Esophagus (tissue), 2 donors: ENCODE measurements around the gene LRRC15. TPM values are rescaled to one million over a fixed set of nuclear protein-coding genes. Genes with fewer than 3 reads are reported as not detected.

Experiments
- H3K27ac ChIP-seq, 2 donors: one replicate each; pipeline ENCODE4 v1.5.1; 2013; ENCODE audit warnings: low read depth in 2 of 2, mild to moderate bottlenecking in 2 of 2, inconsistent platforms in 1 of 2, low read length in 1 of 2, moderate library complexity in 1 of 2
- H3K27me3 ChIP-seq, 2 donors: one replicate each; pipeline ENCODE4 v1.6.1; 2013; ENCODE audit warnings: low read length in 2 of 2, control low read depth in 1 of 2, mild to moderate bottlenecking in 1 of 2; ENCODE audit not compliant: insufficient read depth in 2 of 2, control insufficient read depth in 1 of 2
- H3K36me3 ChIP-seq, 2 donors: one replicate each; pipeline ENCODE4 v1.6.1; 2013; ENCODE audit warnings: low read length in 1 of 2; ENCODE audit not compliant: control insufficient read depth in 2 of 2, insufficient read depth in 2 of 2
- H3K4me1 ChIP-seq, 2 donors: one replicate each; pipeline ENCODE4 v1.6.1; 2013; ENCODE audit warnings: low read length in 1 of 2; ENCODE audit not compliant: control insufficient read depth in 2 of 2, insufficient read depth in 2 of 2
- H3K4me3 ChIP-seq, 2 donors: one replicate each; pipeline ENCODE4 v1.5.1; 2013; ENCODE audit warnings: low read length in 2 of 2, mild to moderate bottlenecking in 2 of 2, low read depth in 1 of 2, moderate library complexity in 1 of 2
- H3K9me3 ChIP-seq, 2 donors: one replicate each; pipeline ENCODE4 v1.6.1; 2013; ENCODE audit warnings: mild to moderate bottlenecking in 2 of 2, low read depth in 1 of 2, low read length in 1 of 2, moderate library complexity in 1 of 2; ENCODE audit not compliant: control insufficient read depth in 2 of 2, insufficient read depth in 1 of 2
- WGBS, 2 donors: extraction: QIAGEN DNeasy Blood & Tissue Kit; methylation state at CpG; one replicate each; pipeline ENCODE4 v1.1.7; 2013; 5-methylcytosine and 5-hydroxymethylcytosine counted together
- polyA plus RNA-seq, 2 donors: library from polyadenylated mRNA; stranded (reverse); fragments of 200-250 nt; gene quantifications; one replicate each; pipeline ENCODE4 v1.2.3, GENCODE V29; 2013
- donor health status: healthy with polysubstance abuse.
- donor health status: Bipolar disorder and iron deficiency.

Gene LRRC15
- polyA plus RNA-seq, 2 donors, result 0.02 to 0.04 TPM

GRCh38 chr3:194330579-194330978 lies 39.0 kb downstream of the LRRC15 start:
- Histone ChIP-seq H3K4me1 (peaks cover 12 to 39% of the 10 kb centered on the region in 2 donors), H3K9me3 (peaks cover 0 to 4% of the 10 kb centered on the region in 2 donors), H3K4me3 (no peak overlapping the region), H3K36me3 (no peaks in the 10 kb centered on the region), H3K27me3 (no peaks in the 10 kb centered on the region), H3K27ac (peak overlapping the region; percentile 71 to 88)
- 41 to 44% methylated on average over 4 of the region's 4 CpGs for WGBS, 2 donors

- Histone ChIP-seq H3K9me3 (peaks cover 0 to 4% of the 10 kb centered on the region in 2 donors), H3K4me3 (no peak overlapping the region), H3K36me3 (no peaks in the 10 kb centered on the region), H3K4me1 (peaks cover 12 to 39% of the 10 kb centered on the region in 2 donors), H3K27me3 (no peaks in the 10 kb centered on the region), H3K27ac (peak overlapping the region; percentile 62 to 88)
- 75 to 77% methylated on average over 10 of the region's 10 CpGs for WGBS, 2 donors
These were observed 39.4 kb downstream of the LRRC15 start for GRCh38 chr3:194330160-194330559.

- H3K4me1 ChIP-seq, result peaks cover 12 to 44% of the 10 kb centered on the region in 2 donors
- peak overlapping the region in 1 of 2 donors; percentile 50 for H3K27ac ChIP-seq
- WGBS, 2 donors, result 51 to 60% methylated on average over 7 of the region's 7 CpGs
- H3K9me3 ChIP-seq, result peaks cover 0 to 6% of the 10 kb centered on the region in 2 donors
- H3K36me3 ChIP-seq, result no peaks in the 10 kb centered on the region
- no peaks in the 10 kb centered on the region for H3K27me3 ChIP-seq
- H3K4me3 ChIP-seq, result no peak overlapping the region
These were observed 40.0 kb downstream of the LRRC15 start for GRCh38 chr3:194329583-194329965.

GRCh38 chr3:194328942-194329582 lies 40.5 kb downstream of the LRRC15 start:
- WGBS, 2 donors, result 80 to 87% methylated on average over 14 of the region's 14 CpGs
- no peak overlapping the region for H3K4me3 ChIP-seq
- no peaks in the 10 kb centered on the region for H3K27me3 ChIP-seq
- peaks cover 13 to 49% of the 10 kb centered on the region in 2 donors for H3K4me1 ChIP-seq
- peak overlapping the region in 1 of 2 donors; percentile 86 for H3K27ac ChIP-seq
- no peaks in the 10 kb centered on the region for H3K36me3 ChIP-seq
- peaks cover 0 to 6% of the 10 kb centered on the region in 2 donors for H3K9me3 ChIP-seq

- H3K36me3 ChIP-seq, result no peaks in the 10 kb centered on the region
- no peak overlapping the region for H3K4me3 ChIP-seq
- peak overlapping the region; percentile 73 to 86 for H3K27ac ChIP-seq
- H3K4me1 ChIP-seq, result peaks cover 17 to 54% of the 10 kb centered on the region in 2 donors
- no peaks in the 10 kb centered on the region for H3K27me3 ChIP-seq
- H3K9me3 ChIP-seq, result peaks cover 0 to 6% of the 10 kb centered on the region in 2 donors
- 62 to 74% methylated on average over 27 of the region's 27 CpGs for WGBS, 2 donors
These were observed 41.4 kb downstream of the LRRC15 start for GRCh38 chr3:194328053-194328657.

- Histone ChIP-seq H3K9me3 (peaks cover 0 to 6% of the 10 kb centered on the region in 2 donors), H3K36me3 (no peaks in the 10 kb centered on the region), H3K4me3 (peak overlapping the region in 1 of 2 donors; percentile 5), H3K4me1 (peaks cover 17 to 55% of the 10 kb centered on the region in 2 donors), H3K27ac (peak overlapping the region in 1 of 2 donors; percentile 75), H3K27me3 (no peaks in the 10 kb centered on the region)
- whole genome bisulfite sequencing, 2 donors, result 85 to 88% methylated on average over 5 of the region's 5 CpGs
These were observed 42.1 kb downstream of the LRRC15 start for GRCh38 chr3:194327218-194328052.

GRCh38 chr3:194326968-194327217 lies 42.6 kb downstream of the LRRC15 start:
- Histone ChIP-seq H3K27ac (peak overlapping the region in 1 of 2 donors; percentile 75), H3K9me3 (peaks cover 0 to 6% of the 10 kb centered on the region in 2 donors), H3K4me1 (peaks cover 16 to 56% of the 10 kb centered on the region in 2 donors), H3K27me3 (no peaks in the 10 kb centered on the region), H3K4me3 (no peak overlapping the region), H3K36me3 (no peaks in the 10 kb centered on the region)
- WGBS, 2 donors, result 91 to 95% methylated on average over 2 of the region's 2 CpGs

- peaks cover 0 to 6% of the 10 kb centered on the region in 2 donors for H3K9me3 ChIP-seq
- no peaks in the 10 kb centered on the region for H3K36me3 ChIP-seq
- peaks cover 13 to 55% of the 10 kb centered on the region in 2 donors for H3K4me1 ChIP-seq
- H3K27ac ChIP-seq, result peak overlapping the region in 1 of 2 donors; percentile 75
- no peaks in the 10 kb centered on the region for H3K27me3 ChIP-seq
- WGBS, 2 donors, result 54 to 58% methylated on average over 15 of the region's 15 CpGs
- no peak overlapping the region for H3K4me3 ChIP-seq
These were observed 43.2 kb downstream of the LRRC15 start for GRCh38 chr3:194326192-194326967.
